HepG2 (cell line): ENCODE data around the gene MMP7. TPM values are rescaled to one million over a fixed set of nuclear protein-coding genes. Genes with fewer than 3 reads are reported as not detected.
A peak's percentile ranks its signal among the peaks of the same experiment; 100 is the strongest.

Experiments used
- GFI1 ChIP-seq: sonication (generic); formaldehyde crosslinking; IDR thresholded peaks from 2 replicates; pipeline ENCODE4 v1.5.0; 2020; ENCODE audit warnings: missing genetic modification reagents, mild to moderate bottlenecking, borderline replicate concordance
- MATR3 ChIP-seq: sonication (generic); formaldehyde crosslinking; IDR thresholded peaks from 2 replicates; pipeline ENCODE4 v1.4.0; 2020; ENCODE audit warnings: missing genetic modification reagents
- MED13 ChIP-seq: sonication (generic); formaldehyde crosslinking; IDR thresholded peaks from 2 replicates; pipeline ENCODE4 v1.5.0; 2020; ENCODE audit warnings: missing genetic modification reagents
- MXD4 ChIP-seq: IDR thresholded peaks from 2 replicates; pipeline ENCODE4 v1.6.1; 2016; ENCODE audit warnings: mild to moderate bottlenecking, missing biosample characterization, missing genetic modification reagents
- NFE2L1 ChIP-seq: sonication (generic); formaldehyde crosslinking; IDR thresholded peaks from 2 replicates; pipeline ENCODE4 v1.4.0; 2020; ENCODE audit warnings: missing genetic modification reagents, mild to moderate bottlenecking, borderline replicate concordance
- PPARG ChIP-seq: conservative IDR thresholded peaks from 2 replicates; pipeline ENCODE4 v1.6.1; 2016; ENCODE audit warnings: missing biosample characterization, missing genetic modification reagents
- ZNF317 ChIP-seq: sonication (generic); formaldehyde crosslinking; IDR thresholded peaks from 2 replicates; pipeline ENCODE4 v1.5.0; 2020; ENCODE audit warnings: mild to moderate bottlenecking, missing genetic modification reagents
- ZNF572 ChIP-seq: sonication (generic); formaldehyde crosslinking; IDR thresholded peaks from 2 replicates; pipeline ENCODE4 v1.5.1; 2020; ENCODE audit warnings: mild to moderate bottlenecking, missing genetic modification reagents
- ZNF709 ChIP-seq: sonication (generic); formaldehyde crosslinking; IDR thresholded peaks from 2 replicates; pipeline ENCODE4 v1.5.0; 2020; ENCODE audit warnings: mild to moderate bottlenecking, missing genetic modification reagents
- ZNF75D ChIP-seq: sonication (generic); formaldehyde crosslinking; IDR thresholded peaks from 2 replicates; pipeline ENCODE4 v1.8.1; 2023; ENCODE audit warnings: missing genetic modification reagents, mild to moderate bottlenecking, borderline replicate concordance
- polyA plus RNA-seq, 8 experiments: library from polyadenylated mRNA; depleted of rRNA in 3 of 8; stranded (reverse) in 7 of 8; unstranded in 1 of 8; fragments of >200 nt; fragmentation: Illumina TruSeq in 4 of 8; extraction: Trizol in 4 of 8; gene quantifications; 2 replicates each; pipeline versions ENCODE4 v1.2.1 to v1.2.3, GENCODE V29; 2011 to 2016; ENCODE audit warnings: low read depth in 4 of 8, missing spikeins in 1 of 8, mixed read lengths in 1 of 8; ENCODE audit not compliant: insufficient read depth in 1 of 8
- total RNA-seq, 5 experiments: library from RNA; depleted of rRNA; stranded (reverse); fragments of >200 nt; fragmentation: Illumina TruSeq; extraction: Trizol; gene quantifications; 2 replicates each; pipeline ENCODE4 v1.2.3, GENCODE V29; 2016; ENCODE audit warnings: low read depth in 1 of 5
- TF ChIP-seq, protein P1 (sequence below): sonication (generic); formaldehyde crosslinking; IDR thresholded peaks from 2 replicates; pipeline ENCODE4 v1.4.0; 2020; ENCODE audit warnings: mild to moderate bottlenecking, missing genetic modification reagents, borderline replicate concordance
- TF ChIP-seq, protein P2 (sequence below), 2 experiments: fragments of 450-650 bp in 1 of 2; sonication (generic) in 1 of 2; formaldehyde crosslinking; IDR thresholded peaks; 2 replicates each; pipeline versions ENCODE4 v1.5.0 to v1.8.0; 2020 to 2022; ENCODE audit warnings: mild to moderate bottlenecking in 1 of 2, missing genetic modification reagents in 1 of 2
- TF ChIP-seq, protein P3 (sequence below): sonication (generic); formaldehyde crosslinking; IDR thresholded peaks from 2 replicates; pipeline ENCODE4 v1.5.0; 2020; ENCODE audit warnings: missing genetic modification reagents
- TF ChIP-seq, protein P4 (sequence below): sonication (generic); formaldehyde crosslinking; IDR thresholded peaks from 2 replicates; pipeline ENCODE4 v1.4.0; 2020; ENCODE audit warnings: missing genetic modification reagents, borderline replicate concordance
- TF ChIP-seq, protein P5 (sequence below): sonication (generic); formaldehyde crosslinking; IDR thresholded peaks from 2 replicates; pipeline ENCODE4 v1.4.0; 2020; ENCODE audit warnings: mild to moderate bottlenecking, missing genetic modification reagents
- TF ChIP-seq, protein P6 (sequence below): sonication (generic); formaldehyde crosslinking; IDR thresholded peaks from 2 replicates; pipeline ENCODE4 v1.8.1; 2023; ENCODE audit warnings: mild to moderate bottlenecking, missing genetic modification reagents
- TF ChIP-seq, protein P7 (sequence below): sonication (generic); formaldehyde crosslinking; IDR thresholded peaks from 2 replicates; pipeline ENCODE4 v1.5.0; 2020; ENCODE audit warnings: missing genetic modification reagents
- TF ChIP-seq, protein P8 (sequence below): sonication (generic); formaldehyde crosslinking; IDR thresholded peaks from 2 replicates; pipeline ENCODE4 v1.9.0; 2021; ENCODE audit warnings: missing genetic modification reagents, borderline replicate concordance

MMP7 gene
- total and polyA plus RNA-seq, 2 of the 13 experiments (the other 11 are each of a cell fraction or from before 2014, with no cell fraction given) = 0.17 TPM; not detected in 1

DNA sequence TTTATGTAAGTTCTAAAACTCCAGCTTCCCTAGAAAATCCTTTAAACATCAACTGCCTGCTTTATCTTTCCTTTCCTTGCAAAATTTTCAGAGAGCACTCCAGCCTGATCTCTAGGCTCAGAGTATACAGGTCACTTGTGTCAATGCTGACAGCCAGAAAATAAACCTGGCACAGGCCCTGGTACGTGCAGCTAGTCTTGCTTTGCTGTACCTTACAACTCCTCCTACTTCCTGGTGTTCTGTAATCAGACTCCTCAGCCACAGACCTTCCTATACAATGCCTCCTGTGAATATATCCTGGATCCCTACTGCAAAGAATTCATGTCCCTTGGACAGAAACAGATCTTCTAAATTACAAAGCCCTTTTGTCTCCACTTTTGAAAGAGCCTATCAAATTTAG is 53.7 kb downstream of the MMP7 start (continued):
- TF ChIP-seq, protein P1, sequence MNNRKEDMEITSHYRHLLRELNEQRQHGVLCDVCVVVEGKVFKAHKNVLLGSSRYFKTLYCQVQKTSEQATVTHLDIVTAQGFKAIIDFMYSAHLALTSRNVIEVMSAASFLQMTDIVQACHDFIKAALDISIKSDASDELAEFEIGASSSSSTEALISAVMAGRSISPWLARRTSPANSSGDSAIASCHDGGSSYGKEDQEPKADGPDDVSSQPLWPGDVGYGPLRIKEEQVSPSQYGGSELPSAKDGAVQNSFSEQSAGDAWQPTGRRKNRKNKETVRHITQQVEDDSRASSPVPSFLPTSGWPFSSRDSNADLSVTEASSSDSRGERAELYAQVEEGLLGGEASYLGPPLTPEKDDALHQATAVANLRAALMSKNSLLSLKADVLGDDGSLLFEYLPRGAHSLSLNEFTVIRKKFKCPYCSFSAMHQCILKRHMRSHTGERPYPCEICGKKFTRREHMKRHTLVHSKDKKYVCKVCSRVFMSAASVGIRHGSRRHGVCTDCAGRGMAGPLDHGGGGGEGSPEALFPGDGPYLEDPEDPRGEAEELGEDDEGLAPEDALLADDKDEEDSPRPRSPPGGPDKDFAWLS (CRISPR knock-in tag) = no peak
- TF ChIP-seq, protein P2, sequence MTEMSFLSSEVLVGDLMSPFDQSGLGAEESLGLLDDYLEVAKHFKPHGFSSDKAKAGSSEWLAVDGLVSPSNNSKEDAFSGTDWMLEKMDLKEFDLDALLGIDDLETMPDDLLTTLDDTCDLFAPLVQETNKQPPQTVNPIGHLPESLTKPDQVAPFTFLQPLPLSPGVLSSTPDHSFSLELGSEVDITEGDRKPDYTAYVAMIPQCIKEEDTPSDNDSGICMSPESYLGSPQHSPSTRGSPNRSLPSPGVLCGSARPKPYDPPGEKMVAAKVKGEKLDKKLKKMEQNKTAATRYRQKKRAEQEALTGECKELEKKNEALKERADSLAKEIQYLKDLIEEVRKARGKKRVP (CRISPR knock-in tag; IDR thresholded peaks at IDR 0.05) = no peak
- TF ChIP-seq MED13 (CRISPR knock-in tag) = peak; percentile 59; the same call in 1 of the 2 replicates
- TF ChIP-seq, protein P3, sequence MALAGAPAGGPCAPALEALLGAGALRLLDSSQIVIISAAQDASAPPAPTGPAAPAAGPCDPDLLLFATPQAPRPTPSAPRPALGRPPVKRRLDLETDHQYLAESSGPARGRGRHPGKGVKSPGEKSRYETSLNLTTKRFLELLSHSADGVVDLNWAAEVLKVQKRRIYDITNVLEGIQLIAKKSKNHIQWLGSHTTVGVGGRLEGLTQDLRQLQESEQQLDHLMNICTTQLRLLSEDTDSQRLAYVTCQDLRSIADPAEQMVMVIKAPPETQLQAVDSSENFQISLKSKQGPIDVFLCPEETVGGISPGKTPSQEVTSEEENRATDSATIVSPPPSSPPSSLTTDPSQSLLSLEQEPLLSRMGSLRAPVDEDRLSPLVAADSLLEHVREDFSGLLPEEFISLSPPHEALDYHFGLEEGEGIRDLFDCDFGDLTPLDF (CRISPR knock-in tag) = no peak
- TF ChIP-seq ZNF709 (CRISPR knock-in tag) = peak; percentile 80; the same call in 1 of the 2 replicates
- TF ChIP-seq, protein P4, sequence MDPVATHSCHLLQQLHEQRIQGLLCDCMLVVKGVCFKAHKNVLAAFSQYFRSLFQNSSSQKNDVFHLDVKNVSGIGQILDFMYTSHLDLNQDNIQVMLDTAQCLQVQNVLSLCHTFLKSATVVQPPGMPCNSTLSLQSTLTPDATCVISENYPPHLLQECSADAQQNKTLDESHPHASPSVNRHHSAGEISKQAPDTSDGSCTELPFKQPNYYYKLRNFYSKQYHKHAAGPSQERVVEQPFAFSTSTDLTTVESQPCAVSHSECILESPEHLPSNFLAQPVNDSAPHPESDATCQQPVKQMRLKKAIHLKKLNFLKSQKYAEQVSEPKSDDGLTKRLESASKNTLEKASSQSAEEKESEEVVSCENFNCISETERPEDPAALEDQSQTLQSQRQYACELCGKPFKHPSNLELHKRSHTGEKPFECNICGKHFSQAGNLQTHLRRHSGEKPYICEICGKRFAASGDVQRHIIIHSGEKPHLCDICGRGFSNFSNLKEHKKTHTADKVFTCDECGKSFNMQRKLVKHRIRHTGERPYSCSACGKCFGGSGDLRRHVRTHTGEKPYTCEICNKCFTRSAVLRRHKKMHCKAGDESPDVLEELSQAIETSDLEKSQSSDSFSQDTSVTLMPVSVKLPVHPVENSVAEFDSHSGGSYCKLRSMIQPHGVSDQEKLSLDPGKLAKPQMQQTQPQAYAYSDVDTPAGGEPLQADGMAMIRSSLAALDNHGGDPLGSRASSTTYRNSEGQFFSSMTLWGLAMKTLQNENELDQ (CRISPR knock-in tag) = no peak
- peak; percentile 100 for TF ChIP-seq ZNF572 (CRISPR knock-in tag)
- TF ChIP-seq MXD4 = no peak
- no peak for TF ChIP-seq ZNF75D (CRISPR knock-in tag)
- no peak for TF ChIP-seq GFI1 (CRISPR knock-in tag)
- TF ChIP-seq NFE2L1 (CRISPR knock-in tag) = no peak
- TF ChIP-seq PPARG (CRISPR knock-in tag) = peak; percentile 80
- TF ChIP-seq, protein P5, sequence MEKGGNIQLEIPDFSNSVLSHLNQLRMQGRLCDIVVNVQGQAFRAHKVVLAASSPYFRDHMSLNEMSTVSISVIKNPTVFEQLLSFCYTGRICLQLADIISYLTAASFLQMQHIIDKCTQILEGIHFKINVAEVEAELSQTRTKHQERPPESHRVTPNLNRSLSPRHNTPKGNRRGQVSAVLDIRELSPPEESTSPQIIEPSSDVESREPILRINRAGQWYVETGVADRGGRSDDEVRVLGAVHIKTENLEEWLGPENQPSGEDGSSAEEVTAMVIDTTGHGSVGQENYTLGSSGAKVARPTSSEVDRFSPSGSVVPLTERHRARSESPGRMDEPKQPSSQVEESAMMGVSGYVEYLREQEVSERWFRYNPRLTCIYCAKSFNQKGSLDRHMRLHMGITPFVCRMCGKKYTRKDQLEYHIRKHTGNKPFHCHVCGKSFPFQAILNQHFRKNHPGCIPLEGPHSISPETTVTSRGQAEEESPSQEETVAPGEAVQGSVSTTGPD (CRISPR knock-in tag) = no peak
- no peak for TF ChIP-seq ZNF317 (CRISPR knock-in tag)
- TF ChIP-seq MATR3 = no peak
- TF ChIP-seq, protein P6, sequence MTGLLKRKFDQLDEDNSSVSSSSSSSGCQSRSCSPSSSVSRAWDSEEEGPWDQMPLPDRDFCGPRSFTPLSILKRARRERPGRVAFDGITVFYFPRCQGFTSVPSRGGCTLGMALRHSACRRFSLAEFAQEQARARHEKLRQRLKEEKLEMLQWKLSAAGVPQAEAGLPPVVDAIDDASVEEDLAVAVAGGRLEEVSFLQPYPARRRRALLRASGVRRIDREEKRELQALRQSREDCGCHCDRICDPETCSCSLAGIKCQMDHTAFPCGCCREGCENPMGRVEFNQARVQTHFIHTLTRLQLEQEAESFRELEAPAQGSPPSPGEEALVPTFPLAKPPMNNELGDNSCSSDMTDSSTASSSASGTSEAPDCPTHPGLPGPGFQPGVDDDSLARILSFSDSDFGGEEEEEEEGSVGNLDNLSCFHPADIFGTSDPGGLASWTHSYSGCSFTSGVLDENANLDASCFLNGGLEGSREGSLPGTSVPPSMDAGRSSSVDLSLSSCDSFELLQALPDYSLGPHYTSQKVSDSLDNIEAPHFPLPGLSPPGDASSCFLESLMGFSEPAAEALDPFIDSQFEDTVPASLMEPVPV (CRISPR knock-in tag) = no peak
- TF ChIP-seq, protein P7, sequence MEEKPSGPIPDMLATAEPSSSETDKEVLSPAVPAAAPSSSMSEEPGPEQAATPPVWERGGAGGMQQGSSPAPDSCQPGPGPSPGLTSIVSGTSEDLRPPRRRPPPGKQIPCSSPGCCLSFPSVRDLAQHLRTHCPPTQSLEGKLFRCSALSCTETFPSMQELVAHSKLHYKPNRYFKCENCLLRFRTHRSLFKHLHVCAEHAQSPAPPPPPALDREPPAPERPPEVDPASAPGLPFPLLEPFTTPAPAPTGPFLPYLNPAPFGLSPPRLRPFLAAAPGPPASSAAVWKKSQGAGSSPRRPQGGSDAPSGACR = 0 out of 2 replicates have a peak, but pooled peaks have one; percentile 12
- TF ChIP-seq, protein P8, sequence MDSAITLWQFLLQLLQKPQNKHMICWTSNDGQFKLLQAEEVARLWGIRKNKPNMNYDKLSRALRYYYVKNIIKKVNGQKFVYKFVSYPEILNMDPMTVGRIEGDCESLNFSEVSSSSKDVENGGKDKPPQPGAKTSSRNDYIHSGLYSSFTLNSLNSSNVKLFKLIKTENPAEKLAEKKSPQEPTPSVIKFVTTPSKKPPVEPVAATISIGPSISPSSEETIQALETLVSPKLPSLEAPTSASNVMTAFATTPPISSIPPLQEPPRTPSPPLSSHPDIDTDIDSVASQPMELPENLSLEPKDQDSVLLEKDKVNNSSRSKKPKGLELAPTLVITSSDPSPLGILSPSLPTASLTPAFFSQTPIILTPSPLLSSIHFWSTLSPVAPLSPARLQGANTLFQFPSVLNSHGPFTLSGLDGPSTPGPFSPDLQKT (CRISPR knock-in tag) = no peak
